Nephron (organoid): ENCODE results near the gene PRSS33.

ENCODE experiments used
- H3K27ac Mint-ChIP-seq, 3 experiments: 2 replicates each; pipeline ENCODE4 v1.8.0; 2020; ENCODE audit warnings: mixed read lengths in 3 of 3, mild to moderate bottlenecking in 2 of 3, moderate library complexity in 1 of 3
- H3K27me3 Mint-ChIP-seq: 2 replicates; pipeline ENCODE4 v1.8.0; 2021; ENCODE audit warnings: low read depth, mild to moderate bottlenecking, moderate library complexity, mixed read lengths
- H3K36me3 Mint-ChIP-seq: 2 replicates; pipeline ENCODE4 v1.8.0; 2020; ENCODE audit warnings: low read depth, mixed read lengths
- H3K4me1 Mint-ChIP-seq: 2 replicates; pipeline ENCODE4 v1.8.0; 2020; ENCODE audit warnings: mixed read lengths
- H3K4me3 Mint-ChIP-seq, 3 experiments: 2 replicates each; pipeline ENCODE4 v1.8.0; 2020; ENCODE audit warnings: mild to moderate bottlenecking in 3 of 3, mixed read lengths in 3 of 3, moderate library complexity in 2 of 3
- H3K9me3 Mint-ChIP-seq: 2 replicates; pipeline ENCODE4 v1.8.0; 2020; ENCODE audit warnings: mixed read lengths
- CTCF ChIP-seq, 3 experiments: fragments of 200-600 bp; sonication (generic); IDR thresholded peaks; one replicate each; pipeline ENCODE4 v1.5.0; 2021; ENCODE audit warnings: antibody characterized with exemption in 3 of 3; ENCODE audit not compliant: unreplicated experiment in 3 of 3

PRSS33 gene

DNA sequence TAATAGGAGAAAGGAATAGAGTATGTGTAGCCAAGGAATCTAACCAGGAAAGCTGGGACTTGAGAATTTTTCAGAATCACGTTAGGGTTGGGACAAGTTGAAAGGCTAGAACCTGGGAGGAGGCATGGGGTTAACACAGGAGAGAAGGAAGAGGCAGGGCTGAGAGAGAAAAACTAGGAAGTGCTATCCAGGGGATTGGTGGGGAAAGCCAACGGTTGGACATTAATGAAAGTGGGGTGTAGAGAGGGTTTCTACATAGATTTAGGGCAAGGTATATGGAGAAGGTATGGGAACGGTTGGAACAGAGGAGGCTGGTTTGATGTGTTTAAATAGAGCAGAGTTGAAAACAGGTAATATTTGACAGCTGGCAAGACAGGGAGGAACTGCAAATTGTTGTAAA, 32.2 kb downstream of the PRSS33 start:
- H3K9me3 Mint-ChIP-seq, result peaks cover 5% of the 10 kb centered on the region
- H3K27me3 Mint-ChIP-seq, result no peaks in the 10 kb centered on the region
- peaks cover 61% of the 10 kb centered on the region for H3K36me3 Mint-ChIP-seq
- TF ChIP-seq CTCF (IDR thresholded peaks at IDR 0.05; ENCODE audit: unreplicated experiment in 3 of 3), result no peak
- H3K27ac Mint-ChIP-seq, result peak overlapping the region; percentile 94 to 99 (median 94)
- H3K4me3 Mint-ChIP-seq, result peak overlapping the region; percentile 90 to 97 (median 92)
- H3K4me1 Mint-ChIP-seq, result peaks cover 53% of the 10 kb centered on the region

DNA sequence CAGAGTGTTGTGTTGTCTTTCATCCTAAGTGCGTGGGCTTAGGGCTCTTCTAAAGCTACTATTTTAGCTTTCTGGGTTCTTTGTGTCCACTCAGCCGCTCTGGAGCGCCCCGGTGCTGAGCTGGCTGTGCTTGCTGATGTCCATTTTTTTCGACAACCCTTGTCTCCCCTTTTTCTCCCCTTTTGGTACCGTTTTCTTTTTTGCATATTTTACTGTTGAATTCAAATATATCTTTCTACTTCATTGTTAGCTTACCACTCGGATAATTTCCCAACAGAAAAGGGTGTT, 33.7 kb downstream of the PRSS33 start:
- TF ChIP-seq CTCF (IDR thresholded peaks at IDR 0.05; ENCODE audit: unreplicated experiment in 3 of 3), result no peak
- Mint-ChIP-seq H3K27me3 (no peaks in the 10 kb centered on the region), H3K36me3 (peaks cover 50% of the 10 kb centered on the region), H3K4me3 (peak overlapping the region; percentile 90 to 97 (median 92)), H3K9me3 (peaks cover under 1% of the 10 kb centered on the region), H3K27ac (peak overlapping the region; percentile 94 to 99 (median 94)), H3K4me1 (peaks cover 62% of the 10 kb centered on the region)

DNA sequence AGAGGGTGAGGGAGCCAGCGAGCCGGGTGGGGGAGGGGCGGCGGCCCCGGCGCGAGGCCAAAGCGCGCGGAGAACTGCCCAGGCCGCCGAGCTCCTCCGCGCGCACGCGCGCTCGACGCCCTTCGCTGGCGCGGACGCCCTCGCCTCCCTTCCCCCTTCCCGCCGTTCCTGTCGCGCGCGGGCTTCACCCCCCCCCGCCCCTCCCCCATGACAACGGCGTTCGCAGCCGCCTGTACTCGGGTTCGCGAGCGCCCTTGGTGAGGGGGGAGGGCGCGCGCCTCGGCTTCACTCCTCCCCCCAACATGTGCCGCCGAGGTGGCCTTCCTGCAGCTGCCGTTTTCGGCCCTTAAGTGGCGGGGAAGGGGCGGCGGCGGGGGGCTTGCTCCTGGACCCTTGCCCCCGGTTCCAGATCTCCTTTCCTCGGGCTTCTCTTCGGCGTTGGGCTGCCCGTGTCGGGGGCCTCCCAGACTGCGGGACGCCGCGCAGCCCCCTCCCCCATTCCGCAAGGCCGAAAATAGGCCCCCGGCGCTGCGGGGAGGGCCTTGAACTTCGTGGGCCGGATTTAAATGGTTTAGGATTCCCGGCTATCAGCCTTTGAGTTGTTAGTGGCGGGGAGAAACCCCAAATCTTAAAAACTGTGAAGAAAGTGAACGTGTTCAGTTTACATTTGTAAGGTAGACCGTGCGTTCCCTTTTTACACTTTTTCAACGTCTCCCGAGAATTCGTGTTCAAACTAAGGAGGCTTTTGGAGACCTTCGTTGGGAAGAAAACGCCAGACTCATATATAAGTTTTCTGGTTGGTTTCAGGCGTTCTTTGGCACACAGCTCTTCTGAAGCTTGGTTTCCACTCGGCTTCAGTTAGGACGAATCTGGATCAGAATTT, 34.3 kb downstream of the PRSS33 start:
- Mint-ChIP-seq H3K4me1 (peaks cover 62% of the 10 kb centered on the region), H3K36me3 (peaks cover 44% of the 10 kb centered on the region), H3K27ac (peak overlapping the region; percentile 94 to 100 (median 100)), H3K27me3 (no peaks in the 10 kb centered on the region), H3K9me3 (no peaks in the 10 kb centered on the region), H3K4me3 (peak overlapping the region; percentile 90 to 97 (median 92))
- TF ChIP-seq CTCF (IDR thresholded peaks at IDR 0.05; ENCODE audit: unreplicated experiment in 3 of 3), result no peak

GRCh38 chr16:2752035-2752849, 35.1 kb downstream of the PRSS33 start, which contains the start of gene SRRM2:
Gene SRRM2, plus strand, starts transcription at chr16:2752638. Its CDS starts 3,727 bp downstream, at chr16:2756365.
- TF ChIP-seq CTCF (IDR thresholded peaks at IDR 0.05; ENCODE audit: unreplicated experiment in 3 of 3), result no peak
- Mint-ChIP-seq H3K4me3 (peak within 1 kb of the TSS; percentile 92 to 97 (median 93)), H3K27ac (peak within 1 kb of the TSS; percentile 100), H3K36me3 (peaks cover 36% of the 10 kb centered on the region), H3K27me3 (no peaks in the 10 kb centered on the region), H3K4me1 (peaks cover 58% of the 10 kb centered on the region), H3K9me3 (no peaks in the 10 kb centered on the region)

- Mint-ChIP-seq H3K4me3 (peak overlapping the region; percentile 92 to 95 (median 93)), H3K9me3 (no peaks in the 10 kb centered on the region), H3K36me3 (peaks cover 29% of the 10 kb centered on the region), H3K4me1 (peaks cover 53% of the 10 kb centered on the region), H3K27ac (peak overlapping the region; percentile 100), H3K27me3 (no peaks in the 10 kb centered on the region)
- no peak for TF ChIP-seq CTCF (IDR thresholded peaks at IDR 0.05; ENCODE audit: unreplicated experiment in 3 of 3)
These were observed 35.8 kb downstream of the PRSS33 start for GRCh38 chr16:2751577-2752034.
